Activated naive CD8-positive, alpha-beta T cell treated with anti-CD3 and anti-CD28 coated beads for 36 hours (primary cell): ENCODE measurements around the gene KCNMA1. TPM values are rescaled to one million over a fixed set of nuclear protein-coding genes. Genes with fewer than 3 reads are reported as not detected.
A peak's percentile ranks its signal among the peaks of the same experiment; 100 is the strongest.
"Not testable (repeated sequence)": the region's sequence is repeated elsewhere in the genome, so short reads cannot be mapped to it uniquely, and the experiment has no call there.

Source experiments
- DNase-seq: peaks from one replicate; pipeline ENCODE4 v3.0.0; 2021
- H3K27ac Mint-ChIP-seq: one replicate; pipeline ENCODE4 v1.8.0; 2022; ENCODE audit warnings: mild to moderate bottlenecking, moderate library complexity, mixed read lengths
- H3K27me3 Mint-ChIP-seq: one replicate; pipeline ENCODE4 v1.8.0; 2022; ENCODE audit warnings: mild to moderate bottlenecking, mixed read lengths
- H3K36me3 Mint-ChIP-seq: one replicate; pipeline ENCODE4 v1.8.0; 2021; ENCODE audit warnings: mild to moderate bottlenecking, mixed read lengths
- H3K4me1 Mint-ChIP-seq: one replicate; pipeline ENCODE4 v1.8.0; 2021; ENCODE audit warnings: mixed read lengths
- H3K4me3 Mint-ChIP-seq: one replicate; pipeline ENCODE4 v1.8.0; 2022; ENCODE audit warnings: mild to moderate bottlenecking, moderate library complexity, mixed read lengths
- H3K9me3 Mint-ChIP-seq: one replicate; pipeline ENCODE4 v1.8.0; 2022; ENCODE audit warnings: mixed read lengths
- total RNA-seq, 2 experiments: library from RNA; stranded (reverse); gene quantifications; one replicate each; pipeline ENCODE4 v1.2.3, GENCODE V29; 2021

Gene KCNMA1
- total RNA-seq, 2 experiments from 2014 or later: not detected

- Mint-ChIP-seq H3K27ac (no peak overlapping the region), H3K4me1 (no peaks in the 10 kb centered on the region), H3K9me3 (no peaks in the 10 kb centered on the region), H3K27me3 (no peaks in the 10 kb centered on the region), H3K36me3 (no peaks in the 10 kb centered on the region), H3K4me3 (no peak overlapping the region)
- no peak for DNase-seq
Measured at GRCh38 chr10:77419056-77419455, 218.6 kb downstream of the KCNMA1 start.

- Mint-ChIP-seq H3K27me3 (no peaks in the 10 kb centered on the region), H3K4me1 (no peaks in the 10 kb centered on the region), H3K27ac (no peak overlapping the region), H3K9me3 (no peaks in the 10 kb centered on the region), H3K4me3 (no peak overlapping the region), H3K36me3 (no peaks in the 10 kb centered on the region)
- DNase-seq: no peak
Measured at GRCh38 chr10:77417806-77418640, 219.6 kb downstream of the KCNMA1 start.

GRCh38 chr10:77417359-77417758 is 220.2 kb downstream of the KCNMA1 start:
- Mint-ChIP-seq H3K9me3 (no peaks in the 10 kb centered on the region), H3K27ac (no peak overlapping the region), H3K4me1 (no peaks in the 10 kb centered on the region), H3K36me3 (no peaks in the 10 kb centered on the region), H3K4me3 (no peak overlapping the region), H3K27me3 (no peaks in the 10 kb centered on the region)
- DNase-seq: no peak

- Mint-ChIP-seq H3K4me3 (no peak overlapping the region), H3K27me3 (no peaks in the 10 kb centered on the region), H3K36me3 (no peaks in the 10 kb centered on the region), H3K27ac (no peak overlapping the region), H3K4me1 (no peaks in the 10 kb centered on the region), H3K9me3 (no peaks in the 10 kb centered on the region)
- DNase-seq: no peak
Measured at GRCh38 chr10:77416311-77417135, 221.1 kb downstream of the KCNMA1 start.

GRCh38 chr10:77415313-77415960 is 222.2 kb downstream of the KCNMA1 start:
- DNase-seq: no peak
- H3K36me3 Mint-ChIP-seq: no peaks in the 10 kb centered on the region
- H3K4me1 Mint-ChIP-seq: no peaks in the 10 kb centered on the region
- H3K9me3 Mint-ChIP-seq: no peaks in the 10 kb centered on the region
- H3K4me3 Mint-ChIP-seq: no peak overlapping the region
- no peaks in the 10 kb centered on the region for H3K27me3 Mint-ChIP-seq
- H3K27ac Mint-ChIP-seq: no peak overlapping the region

- DNase-seq: no peak
- H3K36me3 Mint-ChIP-seq: no peaks in the 10 kb centered on the region
- no peaks in the 10 kb centered on the region for H3K27me3 Mint-ChIP-seq
- no peak overlapping the region for H3K27ac Mint-ChIP-seq
- no peak overlapping the region for H3K4me3 Mint-ChIP-seq
- no peaks in the 10 kb centered on the region for H3K9me3 Mint-ChIP-seq
- H3K4me1 Mint-ChIP-seq: no peaks in the 10 kb centered on the region
Measured at GRCh38 chr10:77413231-77413630, 224.4 kb downstream of the KCNMA1 start.

GRCh38 chr10:77412573-77413133 is 225.0 kb downstream of the KCNMA1 start:
- H3K27me3 Mint-ChIP-seq, DNase-seq, H3K4me3 Mint-ChIP-seq, H3K36me3 Mint-ChIP-seq, H3K9me3 Mint-ChIP-seq, H3K27ac Mint-ChIP-seq, H3K4me1 Mint-ChIP-seq: not testable (repeated sequence)

- H3K27me3 Mint-ChIP-seq: no peaks in the 10 kb centered on the region
- H3K27ac Mint-ChIP-seq: no peak overlapping the region
- no peak overlapping the region for H3K4me3 Mint-ChIP-seq
- no peaks in the 10 kb centered on the region for H3K4me1 Mint-ChIP-seq
- H3K9me3 Mint-ChIP-seq: no peaks in the 10 kb centered on the region
- DNase-seq: no peak
- H3K36me3 Mint-ChIP-seq: no peaks in the 10 kb centered on the region
Measured at GRCh38 chr10:77411805-77412204, 225.8 kb downstream of the KCNMA1 start.

GRCh38 chr10:77410523-77410922 is 227.1 kb downstream of the KCNMA1 start:
- H3K36me3 Mint-ChIP-seq: no peaks in the 10 kb centered on the region
- no peak overlapping the region for H3K27ac Mint-ChIP-seq
- DNase-seq: no peak
- no peaks in the 10 kb centered on the region for H3K9me3 Mint-ChIP-seq
- H3K27me3 Mint-ChIP-seq: no peaks in the 10 kb centered on the region
- H3K4me1 Mint-ChIP-seq: peaks cover 3% of the 10 kb centered on the region
- no peak overlapping the region for H3K4me3 Mint-ChIP-seq

- H3K9me3 Mint-ChIP-seq: no peaks in the 10 kb centered on the region
- H3K27me3 Mint-ChIP-seq: no peaks in the 10 kb centered on the region
- H3K4me1 Mint-ChIP-seq: peaks cover 4% of the 10 kb centered on the region
- H3K4me3 Mint-ChIP-seq: no peak overlapping the region
- no peak for DNase-seq
- H3K27ac Mint-ChIP-seq: no peak overlapping the region
- H3K36me3 Mint-ChIP-seq: no peaks in the 10 kb centered on the region
Measured at GRCh38 chr10:77409697-77410471, 227.7 kb downstream of the KCNMA1 start.

GRCh38 chr10:77408259-77408658 is 229.3 kb downstream of the KCNMA1 start:
- Mint-ChIP-seq H3K4me1 (peaks cover 4% of the 10 kb centered on the region), H3K9me3 (no peaks in the 10 kb centered on the region), H3K36me3 (no peaks in the 10 kb centered on the region), H3K4me3 (no peak overlapping the region), H3K27ac (no peak overlapping the region), H3K27me3 (no peaks in the 10 kb centered on the region)
- DNase-seq: no peak

- H3K27ac Mint-ChIP-seq: no peak overlapping the region
- no peaks in the 10 kb centered on the region for H3K9me3 Mint-ChIP-seq
Measured at GRCh38 chr10:77406764-77407430, 230.7 kb downstream of the KCNMA1 start.

GRCh38 chr10:77405771-77406241 is 231.8 kb downstream of the KCNMA1 start:
- H3K27me3 Mint-ChIP-seq: peaks cover 4% of the 10 kb centered on the region
- peaks cover 4% of the 10 kb centered on the region for H3K4me1 Mint-ChIP-seq
- no peak overlapping the region for H3K4me3 Mint-ChIP-seq
- no peaks in the 10 kb centered on the region for H3K9me3 Mint-ChIP-seq
- H3K27ac Mint-ChIP-seq: no peak overlapping the region
- no peaks in the 10 kb centered on the region for H3K36me3 Mint-ChIP-seq
- DNase-seq: peak; percentile 43

More at GRCh38 chr10:77406764-77407430, 230.7 kb downstream of the KCNMA1 start:
- DNase-seq: no peak
- no peaks in the 10 kb centered on the region for H3K36me3 Mint-ChIP-seq
- peaks cover 4% of the 10 kb centered on the region for H3K27me3 Mint-ChIP-seq
- peaks cover 4% of the 10 kb centered on the region for H3K4me1 Mint-ChIP-seq
- no peak overlapping the region for H3K4me3 Mint-ChIP-seq

GRCh38 chr10:77404810-77405209 is 232.8 kb downstream of the KCNMA1 start:
- H3K4me3 Mint-ChIP-seq: no peak overlapping the region
- H3K27me3 Mint-ChIP-seq: peaks cover 4% of the 10 kb centered on the region

More at GRCh38 chr10:77404810-77405209, 232.8 kb downstream of the KCNMA1 start:
- Mint-ChIP-seq H3K36me3 (no peaks in the 10 kb centered on the region), H3K4me1 (peaks cover 4% of the 10 kb centered on the region), H3K27ac (no peak overlapping the region), H3K9me3 (no peaks in the 10 kb centered on the region)
- DNase-seq: no peak
